Esophagus (tissue), 2 donors: ENCODE data around the gene PPIL1. TPM values are rescaled to one million over a fixed set of nuclear protein-coding genes. Genes with fewer than 3 reads are reported as not detected.

ENCODE experiments used
- H3K27ac ChIP-seq, 2 donors: one replicate each; pipeline ENCODE4 v1.5.1; 2013; ENCODE audit warnings: low read depth in 2 of 2, mild to moderate bottlenecking in 2 of 2, inconsistent platforms in 1 of 2, low read length in 1 of 2, moderate library complexity in 1 of 2
- H3K27me3 ChIP-seq, 2 donors: one replicate each; pipeline ENCODE4 v1.6.1; 2013; ENCODE audit warnings: low read length in 2 of 2, control low read depth in 1 of 2, mild to moderate bottlenecking in 1 of 2; ENCODE audit not compliant: insufficient read depth in 2 of 2, control insufficient read depth in 1 of 2
- H3K36me3 ChIP-seq, 2 donors: one replicate each; pipeline ENCODE4 v1.6.1; 2013; ENCODE audit warnings: low read length in 1 of 2; ENCODE audit not compliant: control insufficient read depth in 2 of 2, insufficient read depth in 2 of 2
- H3K4me1 ChIP-seq, 2 donors: one replicate each; pipeline ENCODE4 v1.6.1; 2013; ENCODE audit warnings: low read length in 1 of 2; ENCODE audit not compliant: control insufficient read depth in 2 of 2, insufficient read depth in 2 of 2
- H3K4me3 ChIP-seq, 2 donors: one replicate each; pipeline ENCODE4 v1.5.1; 2013; ENCODE audit warnings: low read length in 2 of 2, mild to moderate bottlenecking in 2 of 2, low read depth in 1 of 2, moderate library complexity in 1 of 2
- H3K9me3 ChIP-seq, 2 donors: one replicate each; pipeline ENCODE4 v1.6.1; 2013; ENCODE audit warnings: mild to moderate bottlenecking in 2 of 2, low read depth in 1 of 2, low read length in 1 of 2, moderate library complexity in 1 of 2; ENCODE audit not compliant: control insufficient read depth in 2 of 2, insufficient read depth in 1 of 2
- WGBS, 2 donors: extraction: QIAGEN DNeasy Blood & Tissue Kit; methylation state at CpG; one replicate each; pipeline ENCODE4 v1.1.7; 2013; 5-methylcytosine and 5-hydroxymethylcytosine counted together
- polyA plus RNA-seq, 2 donors: library from polyadenylated mRNA; stranded (reverse); fragments of 200-250 nt; gene quantifications; one replicate each; pipeline ENCODE4 v1.2.3, GENCODE V29; 2013
- donor health status: healthy with polysubstance abuse.
- donor health status: Bipolar disorder and iron deficiency.

Gene PPIL1
- polyA plus RNA-seq, 2 donors = 12.0 to 20.6 TPM

DNA sequence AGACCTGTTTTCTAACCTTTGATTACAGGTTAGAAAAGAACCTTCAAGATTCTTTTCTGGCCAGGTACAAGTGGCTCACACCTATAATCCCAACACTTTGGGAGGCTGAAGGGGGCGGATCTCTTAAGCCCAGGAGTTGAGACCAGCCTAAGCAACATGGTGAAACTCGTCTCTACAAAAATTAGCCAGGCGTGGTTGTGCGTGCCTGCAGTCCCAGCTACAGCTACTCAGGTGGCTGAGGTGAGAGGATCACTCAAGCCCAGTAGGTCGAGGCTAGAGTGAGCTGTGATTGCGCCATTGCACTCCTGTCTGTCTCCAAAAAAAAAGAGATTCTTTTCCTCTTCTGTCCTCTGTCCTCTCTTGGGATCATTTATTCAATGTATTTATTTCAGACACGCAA, 14.5 kb downstream of the PPIL1 start:
- H3K36me3 ChIP-seq = peaks cover 4 to 12% of the 10 kb centered on the region in 2 donors

DNA sequence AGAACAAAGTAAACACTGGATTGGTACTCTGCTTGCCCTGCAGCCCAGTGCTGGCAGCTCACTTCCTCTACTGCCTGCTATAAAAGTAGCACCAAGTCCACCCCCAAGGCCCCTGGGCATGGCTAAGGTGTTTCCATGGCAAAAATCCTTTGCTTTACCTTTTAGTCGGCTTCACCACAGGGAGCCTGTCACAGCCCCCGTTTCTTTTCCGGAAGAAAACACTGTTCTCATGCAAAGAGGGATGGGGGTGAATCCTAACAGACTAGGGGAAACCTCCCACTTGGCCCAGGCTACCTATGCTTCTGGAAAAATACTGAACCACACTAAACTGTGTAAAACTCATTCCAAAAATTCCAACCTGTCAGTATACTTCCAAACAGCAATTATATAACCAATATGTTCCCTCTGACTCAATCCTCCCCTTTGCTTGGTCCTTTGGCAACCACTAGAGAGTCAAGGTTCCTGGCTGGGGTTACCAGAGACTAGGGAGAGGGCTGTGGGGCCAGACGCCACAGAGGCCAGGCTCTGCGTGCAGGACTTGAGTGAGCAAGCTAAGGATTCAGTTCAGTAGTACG, 16.1 kb downstream of the PPIL1 start:
- Histone ChIP-seq H3K4me3 (no peak overlapping the region), H3K9me3 (no peaks in the 10 kb centered on the region), H3K27me3 (no peaks in the 10 kb centered on the region), H3K36me3 (peaks cover 4 to 7% of the 10 kb centered on the region in 2 donors), H3K27ac (peak overlapping the region in 1 of 2 donors; percentile 41), H3K4me1 (no peaks in the 10 kb centered on the region)
- WGBS, 2 donors = 41 to 60% methylated on average over 6 of the region's 6 CpGs

More for the DNA sequence above, 14.5 kb downstream of the PPIL1 start:
- 80 to 82% methylated on average over 7 of the region's 7 CpGs for WGBS, 2 donors
- H3K9me3 ChIP-seq = no peaks in the 10 kb centered on the region
- H3K27me3 ChIP-seq = no peaks in the 10 kb centered on the region
- no peaks in the 10 kb centered on the region for H3K4me1 ChIP-seq
- H3K4me3 ChIP-seq = no peak overlapping the region
- H3K27ac ChIP-seq = no peak overlapping the region

DNA sequence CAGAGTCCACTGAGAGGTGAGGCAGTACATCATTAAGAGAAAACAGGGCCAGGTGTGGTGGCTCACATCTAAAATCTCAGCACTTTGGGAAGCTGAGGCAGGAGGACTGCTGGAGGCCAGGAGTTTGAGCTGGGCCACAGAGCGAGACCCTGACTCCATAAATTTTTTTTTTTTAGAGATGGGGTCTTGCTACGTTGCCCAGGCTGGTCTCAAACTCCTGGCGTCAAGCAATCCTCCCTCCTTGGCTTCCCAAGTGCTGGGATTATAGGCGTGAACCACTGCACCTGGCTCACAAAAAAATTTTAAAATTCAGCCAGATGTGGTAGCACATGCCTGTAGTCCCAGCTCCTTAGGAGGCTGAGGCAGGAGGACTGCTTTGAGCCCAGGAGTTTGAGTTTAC, 17.3 kb downstream of the PPIL1 start:
- WGBS, 2 donors = 98 to 99% methylated on average over 4 of the region's 4 CpGs
- H3K27me3 ChIP-seq = no peaks in the 10 kb centered on the region
- H3K4me3 ChIP-seq = no peak overlapping the region
- no peaks in the 10 kb centered on the region for H3K4me1 ChIP-seq
- no peak overlapping the region for H3K27ac ChIP-seq
- H3K9me3 ChIP-seq = no peaks in the 10 kb centered on the region
- peaks cover 4 to 7% of the 10 kb centered on the region in 2 donors for H3K36me3 ChIP-seq

DNA sequence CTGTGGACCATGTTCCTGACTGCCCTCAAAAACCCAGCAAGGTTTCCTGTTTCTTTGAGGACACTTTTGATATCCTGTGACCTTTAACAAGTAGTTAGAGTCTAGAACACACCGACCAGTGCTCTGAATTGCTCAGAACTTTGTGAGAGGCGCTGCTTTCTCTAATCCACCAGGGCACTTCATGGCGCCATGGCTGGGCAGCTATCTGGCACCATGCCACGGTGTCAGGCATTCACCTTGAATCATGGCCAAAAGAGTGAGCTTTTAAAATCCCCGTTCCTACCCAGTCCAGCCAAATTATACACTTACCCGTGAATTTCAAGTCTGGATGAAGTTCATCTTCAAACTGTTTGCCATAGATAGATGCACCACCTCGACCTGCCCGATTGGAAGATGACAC, 18.3 kb downstream of the PPIL1 start:
- H3K27me3 ChIP-seq = no peaks in the 10 kb centered on the region
- no peaks in the 10 kb centered on the region for H3K9me3 ChIP-seq
- no peak overlapping the region for H3K27ac ChIP-seq
- H3K36me3 ChIP-seq = peaks cover 4 to 7% of the 10 kb centered on the region in 2 donors
- 73 to 76% methylated on average over 8 of the region's 8 CpGs for WGBS, 2 donors
- no peaks in the 10 kb centered on the region for H3K4me1 ChIP-seq
- H3K4me3 ChIP-seq = no peak overlapping the region

DNA sequence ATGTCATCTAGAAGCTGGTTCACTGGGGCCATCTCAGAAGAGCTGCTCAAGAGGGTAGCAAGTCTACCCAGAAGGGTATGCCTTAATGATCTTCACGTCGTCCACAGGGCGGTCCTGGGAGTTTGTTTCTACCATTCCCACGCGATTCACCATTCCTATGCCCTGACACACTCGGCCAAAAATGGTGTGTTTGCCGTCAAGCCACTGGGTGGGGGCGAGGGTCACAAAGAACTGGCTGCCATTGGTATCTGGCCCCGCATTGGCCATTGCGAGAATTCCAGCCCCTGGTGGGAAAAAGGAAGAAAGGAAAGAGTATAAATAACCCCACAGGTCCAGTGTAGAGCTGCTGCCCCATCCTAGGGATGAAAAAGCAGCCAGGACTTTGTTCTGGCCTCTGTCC, 18.9 kb downstream of the PPIL1 start:
- no peak overlapping the region for H3K4me3 ChIP-seq
- 91 to 94% methylated on average over 10 of the region's 10 CpGs for WGBS, 2 donors
- no peak overlapping the region for H3K27ac ChIP-seq
- H3K36me3 ChIP-seq = peaks cover 4 to 7% of the 10 kb centered on the region in 2 donors
- H3K4me1 ChIP-seq = no peaks in the 10 kb centered on the region
- H3K27me3 ChIP-seq = no peaks in the 10 kb centered on the region
- H3K9me3 ChIP-seq = no peaks in the 10 kb centered on the region

DNA sequence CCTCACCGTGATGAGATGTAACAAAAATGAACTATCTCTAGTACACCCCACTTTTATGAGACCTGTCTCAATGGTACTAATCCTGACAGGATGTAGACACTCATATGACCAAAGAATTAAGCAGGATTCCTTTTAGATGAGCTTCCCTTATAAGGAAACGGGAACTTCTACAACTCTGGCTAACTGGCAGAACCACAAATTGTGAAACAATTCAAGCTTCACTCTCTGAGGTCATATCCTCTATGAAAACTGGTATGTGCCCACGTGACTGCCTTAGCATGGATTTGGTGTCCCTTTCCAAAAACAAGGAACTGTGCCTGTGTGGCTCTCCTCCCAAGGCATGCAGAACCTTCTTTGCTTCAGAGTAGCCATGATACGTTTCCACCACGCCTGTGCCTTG, 21.3 kb downstream of the PPIL1 start:
- H3K27ac ChIP-seq = peak overlapping the region; percentile 61 to 80
- H3K4me3 ChIP-seq = no peak overlapping the region
- H3K9me3 ChIP-seq = no peaks in the 10 kb centered on the region
- H3K4me1 ChIP-seq = no peaks in the 10 kb centered on the region
- H3K36me3 ChIP-seq = peaks cover 4 to 7% of the 10 kb centered on the region in 2 donors
- H3K27me3 ChIP-seq = no peaks in the 10 kb centered on the region
- 55 to 69% methylated on average over 5 of the region's 5 CpGs for WGBS, 2 donors

DNA sequence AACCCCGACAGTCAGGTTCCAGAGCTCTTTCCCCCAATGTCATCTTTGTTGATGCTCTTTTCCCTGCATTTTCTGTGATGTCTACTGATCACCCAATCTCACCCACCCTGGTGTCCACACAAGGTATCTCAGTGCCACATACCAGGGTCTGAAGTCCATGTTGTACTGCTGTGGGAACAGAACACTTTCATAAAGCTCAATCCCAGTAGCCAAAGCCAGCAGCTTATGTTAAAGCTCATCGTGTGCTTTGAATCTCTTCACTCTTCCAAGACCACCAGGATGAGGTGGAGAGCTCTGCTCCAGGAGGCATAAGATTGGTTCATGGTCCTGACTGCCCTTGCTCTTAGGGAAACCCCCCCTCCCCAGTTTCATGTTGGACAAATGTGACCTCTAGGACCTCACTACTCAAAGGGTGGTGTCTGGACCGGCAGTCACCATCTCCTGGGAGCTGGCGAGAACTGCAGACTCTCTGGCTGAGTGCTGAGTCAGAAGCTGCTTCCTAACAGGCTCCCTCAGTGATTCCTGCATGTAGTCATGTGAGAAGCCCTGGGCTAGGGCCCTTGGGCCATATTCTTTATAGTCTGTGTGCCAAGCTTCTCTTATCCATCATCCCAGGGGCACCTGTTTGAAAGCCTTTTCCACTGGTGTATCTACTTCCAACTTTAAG, 22.0 kb downstream of the PPIL1 start:
- H3K27me3 ChIP-seq = no peaks in the 10 kb centered on the region
- H3K36me3 ChIP-seq = peaks cover 4 to 7% of the 10 kb centered on the region in 2 donors
- no peak overlapping the region for H3K4me3 ChIP-seq
- WGBS, 2 donors = 58 to 59% methylated on average over 4 of the region's 4 CpGs
- H3K4me1 ChIP-seq = no peaks in the 10 kb centered on the region
- H3K9me3 ChIP-seq = no peaks in the 10 kb centered on the region
- H3K27ac ChIP-seq = peak overlapping the region; percentile 14 to 80

DNA sequence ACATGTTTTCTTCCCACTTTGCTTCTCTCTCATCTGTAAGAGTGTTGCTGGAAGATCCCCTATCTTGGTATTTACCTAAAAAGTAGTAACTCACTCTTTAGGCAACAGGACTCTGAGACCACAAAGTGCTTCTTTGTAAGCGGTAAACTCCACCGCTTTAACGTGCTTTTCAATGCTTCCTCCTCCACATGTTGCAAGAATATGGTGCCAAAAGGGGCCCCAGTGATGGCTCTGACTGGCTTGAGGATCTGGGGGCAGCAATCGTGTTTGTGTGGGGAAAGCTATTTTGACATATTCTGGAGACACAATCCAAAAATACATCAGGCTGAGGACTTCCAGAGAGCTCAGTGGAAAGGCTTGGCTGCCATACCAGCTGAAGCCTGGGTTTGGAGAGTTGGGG, 23.0 kb downstream of the PPIL1 start:
- H3K27me3 ChIP-seq = no peaks in the 10 kb centered on the region
- H3K4me3 ChIP-seq = no peak overlapping the region
- H3K36me3 ChIP-seq = peaks cover 4 to 7% of the 10 kb centered on the region in 2 donors
- H3K27ac ChIP-seq = no peak overlapping the region
- H3K4me1 ChIP-seq = no peaks in the 10 kb centered on the region
- WGBS, 2 donors = 57 to 67% methylated on average over 4 of the region's 4 CpGs
- H3K9me3 ChIP-seq = no peaks in the 10 kb centered on the region

DNA sequence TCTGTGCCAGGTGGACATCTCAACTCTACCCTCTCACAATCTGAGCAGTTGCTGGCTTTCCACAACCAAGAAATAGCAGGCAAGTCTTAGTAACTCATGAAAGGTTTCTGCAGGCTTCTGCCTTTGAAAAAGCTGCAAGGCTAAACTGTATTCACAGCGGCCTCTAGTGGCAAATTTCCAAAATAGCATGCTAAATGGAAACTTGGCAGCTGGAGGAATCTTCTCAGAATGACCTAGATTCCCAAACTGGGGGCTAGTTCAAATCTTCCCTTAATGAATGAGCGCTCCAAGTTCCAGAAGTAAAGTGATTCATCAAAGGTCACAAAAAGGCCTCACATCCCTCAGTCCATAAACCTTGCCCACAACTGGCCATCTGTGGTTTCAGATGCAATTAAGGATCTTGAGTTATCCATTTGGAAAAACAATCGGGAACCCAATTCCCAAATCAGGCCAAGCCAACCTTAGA, 23.4 kb downstream of the PPIL1 start:
- Histone ChIP-seq H3K36me3 (peaks cover 4 to 5% of the 10 kb centered on the region in 2 donors), H3K9me3 (no peaks in the 10 kb centered on the region), H3K4me3 (no peak overlapping the region), H3K27ac (no peak overlapping the region), H3K27me3 (no peaks in the 10 kb centered on the region), H3K4me1 (no peaks in the 10 kb centered on the region)
- 32 to 40% methylated on average over 3 of the region's 3 CpGs for WGBS, 2 donors

DNA sequence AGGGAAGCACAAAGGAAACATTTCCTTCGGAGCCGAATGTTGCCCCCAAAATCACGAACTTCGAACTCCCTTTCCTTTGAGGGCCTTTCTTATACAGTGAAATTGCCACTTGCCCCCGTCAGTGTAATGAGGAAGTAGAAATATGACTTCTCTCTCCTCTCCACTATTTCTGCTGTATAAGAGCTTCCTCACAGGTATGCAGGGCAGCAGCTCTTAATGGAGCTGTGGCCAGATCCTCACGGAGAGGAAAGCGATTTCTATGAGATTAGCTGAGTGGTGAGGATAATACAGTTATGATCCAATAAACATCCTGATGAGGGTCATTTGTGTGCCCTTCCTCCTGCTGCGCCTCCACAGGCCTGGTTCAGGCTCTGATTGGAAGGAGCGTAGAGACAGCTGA, 24.6 kb downstream of the PPIL1 start:
- Histone ChIP-seq H3K4me1 (no peaks in the 10 kb centered on the region), H3K4me3 (no peak overlapping the region), H3K9me3 (no peaks in the 10 kb centered on the region), H3K27ac (no peak overlapping the region), H3K27me3 (no peaks in the 10 kb centered on the region), H3K36me3 (no peaks in the 10 kb centered on the region)
- 85 to 88% methylated on average over 9 of the region's 9 CpGs for WGBS, 2 donors
